Measurements from ENCODE around the gene MGLL.

- no peak for TF ChIP-seq POLR2AphosphoS5 (IDR thresholded peaks at IDR 0.05; ENCODE audit: low read depth, low read length)
- TF ChIP-seq EZH2phosphoT487 (IDR thresholded peaks at IDR 0.05; ENCODE audit: borderline replicate concordance): no peak
Measured at GRCh38 chr3:127796045-127796830, 26.1 kb downstream of the MGLL start.
